ENCODE data around the gene AFAP1.

Gene AFAP1

GRCh38 chr4:7763788-7764187, 175.9 kb downstream of the AFAP1 start:
- CTCF ChIA-PET, result interaction anchor here (0.6 to 3.5 kb wide), 2 partner anchors 40 to 220 kb away, joined by 3 to 37 read pairs; no protein-coding TSS in a partner anchor

GRCh38 chr4:7763106-7763505, 176.6 kb downstream of the AFAP1 start:
- ChIA-PET CTCF (interaction anchor here (1.1 to 3.5 kb wide), 3 partner anchors 40 to 254 kb away, joined by 3 to 37 read pairs (median 3); no protein-coding TSS in a partner anchor), POLR2A (no interaction called here)
- Histone ChIP-seq H3K4me3 (ENCODE audit: low read depth, low read length) (no peak overlapping the region), H3K4me1 (ENCODE audit: control insufficient read depth, insufficient read depth, low read length) (no peaks in the 10 kb centered on the region; the same call in 1 of the 2 replicates), H3K9me3 (ENCODE audit: control insufficient read depth, insufficient read depth, low read depth, low read length) (no peaks in the 10 kb centered on the region), H3K27ac (ENCODE audit: extremely low read depth, low read depth, low read length) (no peak overlapping the region), H3K36me3 (ENCODE audit: control insufficient read depth in 2 of 2, insufficient read depth in 1 of 2, low read length in 2 of 2) (peaks cover 0 to 6% of the 10 kb centered on the region in 2 experiments; a peak in 1 of 3 replicates)
- TF ChIP-seq ZBTB11 (tag by site-specific recombination; conservative IDR thresholded peaks at IDR 0.05; ENCODE audit: low read depth) (no peak), ZNF791 (tag by site-specific recombination; IDR thresholded peaks at IDR 0.05) (no peak), ZNF501 (tag by site-specific recombination; IDR thresholded peaks at IDR 0.05) (no peak), ZSCAN16 (tag by site-specific recombination; IDR thresholded peaks at IDR 0.05) (no peak), ZSCAN30 (tag by site-specific recombination; IDR thresholded peaks at IDR 0.05) (no peak), SP7 (tag by site-specific recombination; IDR thresholded peaks at IDR 0.05) (no peak), ZNF843 (tag by site-specific recombination; IDR thresholded peaks at IDR 0.05) (no peak), WT1 (tag by site-specific recombination; IDR thresholded peaks at IDR 0.05) (no peak), INSM2 (tag by site-specific recombination; IDR thresholded peaks at IDR 0.05) (no peak), ZBTB1 (tag by site-specific recombination; IDR thresholded peaks at IDR 0.05) (no peak), ZNF785 (tag by site-specific recombination; IDR thresholded peaks at IDR 0.05) (no peak), KLF1 (tag by site-specific recombination; IDR thresholded peaks at IDR 0.05) (no peak), PRDM4 (tag by site-specific recombination; IDR thresholded peaks at IDR 0.05) (no peak)

More at GRCh38 chr4:7763788-7764187, 175.9 kb downstream of the AFAP1 start:
- no peaks in the 10 kb centered on the region for H3K9me3 ChIP-seq (ENCODE audit: control insufficient read depth, insufficient read depth, low read depth, low read length)
- TF ChIP-seq ZBTB6 (tag by site-specific recombination; IDR thresholded peaks at IDR 0.05) (no peak), ZNF548 (tag by site-specific recombination; IDR thresholded peaks at IDR 0.05) (no peak), ZNF624 (tag by site-specific recombination; IDR thresholded peaks at IDR 0.05) (no peak), ZBTB11 (tag by site-specific recombination; conservative IDR thresholded peaks at IDR 0.05; ENCODE audit: low read depth) (no peak), MZF1 (tag by site-specific recombination; IDR thresholded peaks at IDR 0.05; ENCODE audit: borderline replicate concordance) (no peak), ZFP69B (tag by site-specific recombination; IDR thresholded peaks at IDR 0.05) (no peak), TRIM28 (IDR thresholded peaks at IDR 0.05; ENCODE audit: borderline replicate concordance, low read length) (no peak), ZBTB7A (tag by site-specific recombination; IDR thresholded peaks at IDR 0.05; ENCODE audit: low read depth) (no peak)
- no peaks in the 10 kb centered on the region for H3K4me1 ChIP-seq (ENCODE audit: control insufficient read depth, insufficient read depth, low read length)
- peaks cover 0 to 12% of the 10 kb centered on the region in 2 experiments; a peak in 1 of 3 replicates for H3K36me3 ChIP-seq (ENCODE audit: control insufficient read depth in 2 of 2, insufficient read depth in 1 of 2, low read length in 2 of 2)
- H3K4me3 ChIP-seq (ENCODE audit: low read depth, low read length), result no peak overlapping the region
- no peak overlapping the region for H3K27ac ChIP-seq (ENCODE audit: extremely low read depth, low read depth, low read length)
- POLR2A ChIA-PET, result no interaction called here
